Measurements from ENCODE around the gene DARS2. TPM values are rescaled to one million over a fixed set of nuclear protein-coding genes. Genes with fewer than 3 reads are reported as not detected.
"Not testable (repeated sequence)": the region's sequence is repeated elsewhere in the genome, so short reads cannot be mapped to it uniquely, and the experiment has no call there.

Gene DARS2
- total and polyA plus RNA-seq, 5 donors from 2014 or later: 4.8 to 12.5 (median 9.0) TPM

DNA sequence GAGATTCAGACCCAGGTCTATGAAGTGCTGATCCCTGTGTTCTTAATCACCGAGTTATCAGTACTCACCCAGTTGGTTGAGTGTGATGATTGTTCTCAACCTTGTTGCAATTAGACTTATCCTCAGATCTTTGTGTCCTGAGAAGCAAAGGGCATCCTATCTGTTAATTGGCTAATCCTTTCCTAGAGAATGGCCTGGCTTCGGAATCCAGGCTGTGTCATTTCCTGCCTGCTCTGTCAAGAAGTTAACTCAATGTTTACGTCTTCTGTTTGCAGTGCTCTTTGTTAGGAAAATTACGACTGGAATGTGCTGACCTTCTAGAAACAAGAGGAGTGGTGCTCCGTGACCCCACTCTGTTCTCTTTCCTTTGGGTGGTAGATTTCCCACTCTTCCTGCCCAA lies 28.6 kb downstream of the DARS2 start:
- no peak overlapping the region for H3K27ac Mint-ChIP-seq
- peaks cover 5 to 6% (median 5%) of the 10 kb centered on the region in 4 donors for H3K4me1 Mint-ChIP-seq
- Histone ChIP-seq H3K9me3 (ENCODE audit: control insufficient read depth in 2 of 2, low read length in 2 of 2) (no peaks in the 10 kb centered on the region), H3K4me3 (ENCODE audit: low read depth, low read length) (no peak overlapping the region), H3K27ac (ENCODE audit: insufficient read depth, low read length, poor library complexity, severe bottlenecking) (no peak overlapping the region), H3K4me1 (ENCODE audit: control insufficient read depth, insufficient read depth, low read length, poor library complexity, severe bottlenecking) (no peaks in the 10 kb centered on the region), H3K27me3 (ENCODE audit: control insufficient read depth, insufficient read depth, low read length) (no peaks in the 10 kb centered on the region), H3K36me3 (ENCODE audit: control insufficient read depth, insufficient read depth, low read length) (peaks cover 53% of the 10 kb centered on the region)
- H3K36me3 Mint-ChIP-seq: peaks cover 45% of the 10 kb centered on the region
- H3K4me3 Mint-ChIP-seq: no peak overlapping the region
- no peaks in the 10 kb centered on the region for H3K27me3 Mint-ChIP-seq
- no peak for DNase-seq
- H3K9me3 Mint-ChIP-seq: no peaks in the 10 kb centered on the region
- ATAC-seq (ENCODE audit: low read depth in 2 of 2): no peak

DNA sequence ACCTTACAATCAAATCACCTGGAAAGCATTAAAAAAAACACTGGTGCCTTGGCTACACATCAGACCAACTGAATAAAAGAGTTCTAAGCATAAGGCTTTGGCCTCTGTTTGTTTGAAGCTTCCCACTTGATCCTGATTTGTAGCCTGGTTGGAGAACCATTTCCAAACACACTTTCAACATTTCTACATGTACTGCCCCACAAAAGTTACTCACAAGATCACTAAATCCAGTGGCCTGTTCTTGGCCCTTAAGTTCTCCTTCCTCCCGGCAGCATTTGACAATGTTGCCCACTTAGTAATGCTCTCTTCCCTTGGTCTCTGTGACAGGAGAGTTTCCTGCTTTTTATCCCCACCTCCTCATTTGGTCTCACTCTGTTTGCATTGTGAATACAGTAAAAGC lies 31.5 kb downstream of the DARS2 start:
- no peak overlapping the region for H3K4me3 Mint-ChIP-seq
- H3K9me3 Mint-ChIP-seq: no peaks in the 10 kb centered on the region
- H3K9me3 ChIP-seq (ENCODE audit: control insufficient read depth in 2 of 2, low read length in 2 of 2): no peaks in the 10 kb centered on the region
- peaks cover 57% of the 10 kb centered on the region for H3K36me3 ChIP-seq (ENCODE audit: control insufficient read depth, insufficient read depth, low read length)
- no peak overlapping the region for H3K4me3 ChIP-seq (ENCODE audit: low read depth, low read length)
- H3K36me3 Mint-ChIP-seq: peaks cover 47% of the 10 kb centered on the region
- no peaks in the 10 kb centered on the region for H3K27me3 ChIP-seq (ENCODE audit: control insufficient read depth, insufficient read depth, low read length)
- DNase-seq (no peak), ATAC-seq (ENCODE audit: low read depth in 2 of 2) (no peak)
- peaks cover 5 to 10% (median 7%) of the 10 kb centered on the region in 4 donors for H3K4me1 Mint-ChIP-seq
- H3K4me1 ChIP-seq (ENCODE audit: control insufficient read depth, insufficient read depth, low read length, poor library complexity, severe bottlenecking): no peaks in the 10 kb centered on the region
- H3K27ac Mint-ChIP-seq: peak overlapping the region in 1 of 3 donors; percentile 14
- no peaks in the 10 kb centered on the region for H3K27me3 Mint-ChIP-seq
- H3K27ac ChIP-seq (ENCODE audit: insufficient read depth, low read length, poor library complexity, severe bottlenecking): no peak overlapping the region

DNA sequence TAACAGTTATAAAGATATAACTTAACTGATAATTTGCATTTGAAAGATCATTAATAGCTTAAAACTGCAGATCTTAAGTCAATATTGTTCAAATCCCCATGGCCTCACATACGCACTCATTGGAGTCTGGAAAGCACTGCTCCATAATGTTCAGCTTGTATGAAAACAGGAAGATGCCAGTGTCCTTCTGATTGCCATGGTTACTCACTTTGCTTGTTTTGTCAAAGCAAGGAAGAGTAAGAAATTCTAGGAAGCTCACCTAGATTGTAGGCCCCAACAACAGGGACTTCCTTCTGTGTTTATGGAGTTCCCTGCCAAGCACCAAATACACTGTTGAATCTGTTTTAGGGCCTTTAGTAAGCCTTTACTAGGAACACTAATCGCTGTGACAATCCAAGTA lies 32.4 kb downstream of the DARS2 start:
- no peak overlapping the region for H3K27ac Mint-ChIP-seq
- ATAC-seq (ENCODE audit: low read depth in 2 of 2) (no peak), DNase-seq (no peak)
- Histone ChIP-seq H3K4me3 (ENCODE audit: low read depth, low read length) (no peak overlapping the region), H3K27ac (ENCODE audit: insufficient read depth, low read length, poor library complexity, severe bottlenecking) (no peak overlapping the region), H3K27me3 (ENCODE audit: control insufficient read depth, insufficient read depth, low read length) (no peaks in the 10 kb centered on the region), H3K36me3 (ENCODE audit: control insufficient read depth, insufficient read depth, low read length) (peaks cover 48% of the 10 kb centered on the region), H3K4me1 (ENCODE audit: control insufficient read depth, insufficient read depth, low read length, poor library complexity, severe bottlenecking) (no peaks in the 10 kb centered on the region), H3K9me3 (ENCODE audit: control insufficient read depth in 2 of 2, low read length in 2 of 2) (no peaks in the 10 kb centered on the region)
- no peaks in the 10 kb centered on the region for H3K27me3 Mint-ChIP-seq
- no peak overlapping the region for H3K4me3 Mint-ChIP-seq
- H3K36me3 Mint-ChIP-seq: peaks cover 47% of the 10 kb centered on the region
- peaks cover 6 to 10% (median 8%) of the 10 kb centered on the region in 4 donors for H3K4me1 Mint-ChIP-seq
- H3K9me3 Mint-ChIP-seq: no peaks in the 10 kb centered on the region

DNA sequence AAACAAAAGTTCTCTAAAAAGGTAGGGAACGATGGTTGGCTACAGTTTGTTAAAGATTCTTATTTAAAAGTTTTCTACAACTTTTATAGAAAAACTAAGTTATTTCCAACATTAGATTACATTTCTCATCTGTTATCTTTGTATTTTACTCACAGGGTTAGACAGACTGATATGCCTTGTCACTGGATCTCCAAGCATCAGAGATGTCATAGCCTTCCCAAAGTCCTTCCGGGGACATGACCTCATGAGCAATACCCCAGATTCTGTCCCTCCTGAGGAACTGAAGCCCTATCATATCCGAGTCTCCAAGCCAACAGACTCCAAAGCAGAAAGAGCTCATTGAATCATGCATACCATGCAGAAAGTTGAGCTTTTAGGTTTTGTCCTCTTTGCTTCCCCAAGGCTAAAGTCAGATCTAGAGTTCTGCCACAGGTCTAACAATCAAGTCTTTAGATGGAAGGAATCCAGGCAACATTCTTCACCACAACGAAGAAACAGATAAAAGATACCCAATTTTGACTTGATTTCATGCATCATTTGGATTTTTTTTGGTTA lies 33.0 kb downstream of the DARS2 start:
- H3K9me3 Mint-ChIP-seq: no peaks in the 10 kb centered on the region
- Histone ChIP-seq H3K4me1 (ENCODE audit: control insufficient read depth, insufficient read depth, low read length, poor library complexity, severe bottlenecking) (no peaks in the 10 kb centered on the region), H3K27ac (ENCODE audit: insufficient read depth, low read length, poor library complexity, severe bottlenecking) (no peak overlapping the region), H3K9me3 (ENCODE audit: control insufficient read depth in 2 of 2, low read length in 2 of 2) (no peaks in the 10 kb centered on the region), H3K36me3 (ENCODE audit: control insufficient read depth, insufficient read depth, low read length) (peaks cover 49% of the 10 kb centered on the region), H3K4me3 (ENCODE audit: low read depth, low read length) (no peak overlapping the region), H3K27me3 (ENCODE audit: control insufficient read depth, insufficient read depth, low read length) (no peaks in the 10 kb centered on the region)
- no peak overlapping the region for H3K4me3 Mint-ChIP-seq
- peak overlapping the region in 2 of 3 donors; percentile 38 to 71 for H3K27ac Mint-ChIP-seq
- peaks cover 44% of the 10 kb centered on the region for H3K36me3 Mint-ChIP-seq
- no peak for ATAC-seq (ENCODE audit: low read depth in 2 of 2)
- H3K27me3 Mint-ChIP-seq: no peaks in the 10 kb centered on the region
- peaks cover 6 to 12% (median 9%) of the 10 kb centered on the region in 4 donors for H3K4me1 Mint-ChIP-seq
- DNase-seq: no peak

DNA sequence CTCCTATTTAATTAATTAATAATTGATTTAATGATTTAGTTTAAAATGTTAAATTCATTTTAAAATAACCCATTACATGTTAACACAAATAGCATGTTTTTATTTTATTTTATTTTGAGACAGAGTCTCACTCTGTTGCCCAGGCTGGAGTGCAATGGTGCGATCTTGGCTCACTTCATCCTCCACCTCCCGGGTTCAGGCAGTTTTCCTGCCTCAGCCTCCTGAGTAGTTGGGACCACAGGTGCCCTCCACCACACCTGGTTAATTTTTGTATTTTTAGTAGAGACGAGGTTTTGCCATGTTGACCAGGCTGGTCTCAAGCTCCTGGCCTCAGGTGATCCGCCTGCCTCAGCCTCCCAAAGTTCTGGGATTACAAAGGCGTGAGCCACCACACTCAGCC lies 35.1 kb downstream of the DARS2 start:
- not testable (repeated sequence) for H3K9me3 Mint-ChIP-seq; H3K4me3 Mint-ChIP-seq; ATAC-seq (ENCODE audit: low read depth in 2 of 2); H3K27ac Mint-ChIP-seq; H3K27me3 ChIP-seq (ENCODE audit: control insufficient read depth, insufficient read depth, low read length); H3K9me3 ChIP-seq (ENCODE audit: control insufficient read depth in 2 of 2, low read length in 2 of 2); H3K4me3 ChIP-seq (ENCODE audit: low read depth, low read length); DNase-seq; H3K27ac ChIP-seq (ENCODE audit: insufficient read depth, low read length, poor library complexity, severe bottlenecking); H3K27me3 Mint-ChIP-seq
- peaks cover 9 to 26% (median 22%) of the 10 kb centered on the region in 4 donors for H3K4me1 Mint-ChIP-seq
- H3K36me3 ChIP-seq (ENCODE audit: control insufficient read depth, insufficient read depth, low read length): peaks cover 54% of the 10 kb centered on the region
- peaks cover 41% of the 10 kb centered on the region for H3K36me3 Mint-ChIP-seq
- H3K4me1 ChIP-seq (ENCODE audit: control insufficient read depth, insufficient read depth, low read length, poor library complexity, severe bottlenecking): peaks cover 12% of the 10 kb centered on the region

DNA sequence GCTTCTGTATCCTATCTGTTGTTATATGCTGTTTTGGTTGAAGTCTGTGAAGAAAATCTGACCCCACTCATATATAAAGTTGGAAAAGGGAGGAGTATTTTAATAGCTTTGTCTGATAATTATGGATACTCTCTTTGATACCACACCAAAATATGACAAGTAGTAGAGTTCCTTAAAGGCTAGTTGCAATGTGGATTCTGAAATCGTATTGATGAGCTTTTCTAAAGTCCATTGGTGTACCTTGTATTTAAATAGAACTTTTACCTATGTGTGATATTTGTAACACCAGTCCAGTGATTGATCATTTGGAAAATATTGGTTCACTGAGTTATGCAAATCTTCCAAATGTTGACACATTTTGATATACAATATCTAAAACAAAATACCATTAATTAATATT lies 35.6 kb downstream of the DARS2 start:
- ATAC-seq (ENCODE audit: low read depth in 2 of 2): no peak
- Histone ChIP-seq H3K4me3 (ENCODE audit: low read depth, low read length) (no peak overlapping the region), H3K4me1 (ENCODE audit: control insufficient read depth, insufficient read depth, low read length, poor library complexity, severe bottlenecking) (peaks cover 17% of the 10 kb centered on the region), H3K27me3 (ENCODE audit: control insufficient read depth, insufficient read depth, low read length) (no peaks in the 10 kb centered on the region), H3K9me3 (ENCODE audit: control insufficient read depth in 2 of 2, low read length in 2 of 2) (no peaks in the 10 kb centered on the region), H3K36me3 (ENCODE audit: control insufficient read depth, insufficient read depth, low read length) (peaks cover 59% of the 10 kb centered on the region), H3K27ac (ENCODE audit: insufficient read depth, low read length, poor library complexity, severe bottlenecking) (no peak overlapping the region)
- H3K4me3 Mint-ChIP-seq: no peak overlapping the region
- peaks cover 41% of the 10 kb centered on the region for H3K36me3 Mint-ChIP-seq
- no peak for DNase-seq
- peaks cover 9 to 31% (median 26%) of the 10 kb centered on the region in 4 donors for H3K4me1 Mint-ChIP-seq
- H3K9me3 Mint-ChIP-seq: no peaks in the 10 kb centered on the region
- no peaks in the 10 kb centered on the region for H3K27me3 Mint-ChIP-seq
- no peak overlapping the region for H3K27ac Mint-ChIP-seq

DNA sequence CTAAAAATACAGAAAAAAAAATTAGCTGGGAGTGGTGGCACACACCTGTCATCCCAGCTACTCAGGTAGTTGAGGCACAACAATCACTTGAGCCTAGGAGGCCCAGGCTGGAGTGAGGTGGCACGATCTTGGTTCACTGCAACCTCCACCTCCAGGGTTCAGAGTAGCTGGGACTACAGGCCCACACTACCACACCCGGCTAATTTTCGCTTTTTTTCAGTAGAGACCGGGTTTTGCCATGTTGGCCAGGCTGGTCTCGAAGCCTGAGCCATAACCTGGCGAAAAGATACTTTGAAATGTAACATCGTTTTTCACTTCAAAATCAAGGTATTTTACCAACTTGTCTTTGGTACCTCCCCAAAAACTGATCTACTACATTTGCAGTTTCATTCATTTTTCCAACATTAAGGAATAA lies 37.3 kb downstream of the DARS2 start:
- H3K27ac Mint-ChIP-seq: peak overlapping the region in 1 of 3 donors; percentile 69
- Histone ChIP-seq H3K4me1 (ENCODE audit: control insufficient read depth, insufficient read depth, low read length, poor library complexity, severe bottlenecking) (peaks cover 34% of the 10 kb centered on the region), H3K27me3 (ENCODE audit: control insufficient read depth, insufficient read depth, low read length) (no peaks in the 10 kb centered on the region), H3K36me3 (ENCODE audit: control insufficient read depth, insufficient read depth, low read length) (peaks cover 58% of the 10 kb centered on the region), H3K9me3 (ENCODE audit: control insufficient read depth in 2 of 2, low read length in 2 of 2) (no peaks in the 10 kb centered on the region), H3K4me3 (ENCODE audit: low read depth, low read length) (no peak overlapping the region), H3K27ac (ENCODE audit: insufficient read depth, low read length, poor library complexity, severe bottlenecking) (no peak overlapping the region)
- no peaks in the 10 kb centered on the region for H3K9me3 Mint-ChIP-seq
- H3K4me1 Mint-ChIP-seq: peaks cover 13 to 43% (median 39%) of the 10 kb centered on the region in 4 donors
- DNase-seq (no peak), ATAC-seq (ENCODE audit: low read depth in 2 of 2) (no peak)
- peaks cover 3% of the 10 kb centered on the region for H3K27me3 Mint-ChIP-seq
- peaks cover 44% of the 10 kb centered on the region for H3K36me3 Mint-ChIP-seq
- no peak overlapping the region for H3K4me3 Mint-ChIP-seq

DNA sequence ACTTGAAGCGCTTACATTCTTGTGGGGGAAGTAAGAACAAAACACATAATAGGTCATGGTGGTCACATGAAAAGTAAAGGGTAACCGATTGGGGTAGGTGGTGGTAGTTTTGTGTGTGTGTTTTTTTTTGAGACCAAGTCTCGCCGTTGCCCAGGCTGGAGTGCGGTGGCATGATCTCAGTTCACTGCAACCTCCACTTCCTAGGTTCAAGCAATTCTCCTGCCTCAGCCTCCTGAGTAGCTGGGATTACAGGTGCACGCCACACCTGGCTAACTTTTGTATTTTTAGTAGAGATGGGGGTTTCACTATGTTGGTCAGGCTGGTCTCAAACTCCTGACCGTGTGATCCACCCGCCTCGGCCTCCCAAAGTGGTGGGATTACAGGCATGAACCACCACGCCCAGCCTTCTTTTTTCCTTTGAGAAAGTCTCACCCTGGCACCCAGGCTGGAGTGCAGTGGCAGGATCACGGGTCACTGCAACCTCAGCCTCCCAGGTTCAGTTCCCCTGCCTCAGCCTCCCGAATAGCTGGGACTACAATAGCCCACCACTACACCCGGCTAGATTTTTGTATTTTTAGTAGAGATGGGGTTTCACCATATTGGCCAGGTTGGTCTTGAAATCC lies 37.8 kb downstream of the DARS2 start:
- H3K9me3 Mint-ChIP-seq; H3K4me3 ChIP-seq (ENCODE audit: low read depth, low read length); ATAC-seq (ENCODE audit: low read depth in 2 of 2); DNase-seq; H3K27ac ChIP-seq (ENCODE audit: insufficient read depth, low read length, poor library complexity, severe bottlenecking); H3K27me3 Mint-ChIP-seq; H3K9me3 ChIP-seq (ENCODE audit: control insufficient read depth in 2 of 2, low read length in 2 of 2); H3K27me3 ChIP-seq (ENCODE audit: control insufficient read depth, insufficient read depth, low read length): not testable (repeated sequence)
- Mint-ChIP-seq H3K27ac (peak overlapping the region in 1 of 3 donors; percentile 84), H3K4me3 (peak overlapping the region in 1 of 4 donors; percentile 8), H3K36me3 (peaks cover 46% of the 10 kb centered on the region), H3K4me1 (peaks cover 13 to 45% (median 42%) of the 10 kb centered on the region in 4 donors)
- Histone ChIP-seq H3K4me1 (ENCODE audit: control insufficient read depth, insufficient read depth, low read length, poor library complexity, severe bottlenecking) (peaks cover 39% of the 10 kb centered on the region), H3K36me3 (ENCODE audit: control insufficient read depth, insufficient read depth, low read length) (peaks cover 53% of the 10 kb centered on the region)

Data from CD4-positive, CD25-positive, alpha-beta regulatory T cell (primary cell).